BLaER1 treated with 17β-estradiol and CSF1 and Interleukin-3, amounts not matched to agents 10 nM and 100 nM (cell line): ENCODE measurements around the gene SLIT3.

ENCODE experiments used
- H3K27ac ChIP-seq, 11 experiments: shearing (Covaris generic); formaldehyde crosslinking; 2 replicates each; pipeline ENCODE4 v1.8.1; 2022
- H3K27me3 ChIP-seq, 11 experiments: shearing (Covaris generic); formaldehyde crosslinking; 2 replicates each; pipeline ENCODE4 v1.8.1; 2022
- H3K36me3 ChIP-seq, 11 experiments: shearing (Covaris generic); formaldehyde crosslinking; 2 replicates each; pipeline ENCODE4 v1.8.1; 2022
- H3K4me1 ChIP-seq, 10 experiments: shearing (Covaris generic); formaldehyde crosslinking; 2 replicates each; pipeline ENCODE4 v1.8.1; 2022
- H3K4me2 ChIP-seq, 11 experiments: shearing (Covaris generic); formaldehyde crosslinking; 2 replicates each; pipeline ENCODE4 v1.8.1; 2022
- H3K4me3 ChIP-seq, 10 experiments: shearing (Covaris generic); formaldehyde crosslinking; 2 replicates each; pipeline ENCODE4 v1.8.1; 2022
- H3K9ac ChIP-seq, 11 experiments: shearing (Covaris generic); formaldehyde crosslinking; 2 replicates each; pipeline ENCODE4 v1.8.1; 2022
- H3K9me3 ChIP-seq, 11 experiments: shearing (Covaris generic); formaldehyde crosslinking; replicated peaks in 1 of 11; 2 replicates each; pipeline ENCODE4 v1.8.1; 2022
- H4K20me1 ChIP-seq, 11 experiments: shearing (Covaris generic); formaldehyde crosslinking; 2 replicates each; pipeline ENCODE4 v1.8.1; 2022
- Cebpa-rat ChIP-seq, 11 experiments: shearing (Covaris generic); IDR thresholded peaks; 2 replicates each; pipeline ENCODE4 v1.8.1; 2022

Gene SLIT3

DNA sequence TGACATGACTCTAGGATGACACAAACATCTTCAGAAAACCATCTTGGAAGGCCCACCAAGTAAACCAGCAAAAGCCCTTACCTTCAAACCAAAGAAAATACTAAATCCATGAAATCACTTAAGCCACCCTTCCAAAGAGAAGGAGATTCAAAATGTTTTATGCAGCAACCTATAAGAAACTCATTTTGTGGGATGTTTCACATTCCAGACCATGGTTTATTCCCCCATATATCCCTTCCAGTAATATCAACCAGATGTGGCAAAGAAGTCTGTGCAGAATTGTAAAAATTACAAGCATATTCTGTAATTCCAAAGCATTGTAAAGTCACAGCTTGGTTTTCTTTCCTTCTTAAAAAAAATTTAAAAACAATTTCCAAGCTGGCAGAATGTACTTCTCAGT is 117.4 kb downstream of the SLIT3 start:
- no peak for TF ChIP-seq Cebpa-rat (IDR thresholded peaks at IDR 0.05)
- Histone ChIP-seq H3K27ac (no peak overlapping the region), H3K4me2 (no peak overlapping the region), H3K9ac (no peak overlapping the region), H3K9me3 (no peaks in the 10 kb centered on the region), H3K36me3 (no peaks in the 10 kb centered on the region), H3K4me3 (no peak overlapping the region), H3K27me3 (no peaks in the 10 kb centered on the region), H4K20me1 (no peaks in the 10 kb centered on the region), H3K4me1 (no peaks in the 10 kb centered on the region)

DNA sequence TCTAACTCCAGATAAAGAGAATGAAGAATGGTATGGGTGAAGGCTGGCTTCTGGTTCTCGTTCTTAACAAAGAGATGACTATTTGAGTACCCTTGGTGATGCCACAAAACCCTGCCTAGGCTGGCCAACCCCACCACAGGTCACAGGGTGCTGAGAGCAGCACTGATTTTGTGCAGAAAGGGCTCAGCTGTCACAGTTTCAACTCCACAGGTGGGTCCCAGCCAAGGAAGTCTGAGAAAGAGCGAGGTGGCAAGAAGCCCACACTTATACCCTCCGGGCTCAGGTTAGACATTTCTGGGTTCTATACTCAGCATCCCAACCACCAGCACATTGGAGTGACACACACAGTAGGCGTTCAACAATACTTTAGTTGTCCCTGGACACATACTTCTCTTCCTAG is 118.1 kb downstream of the SLIT3 start:
- Histone ChIP-seq H3K27ac (no peak overlapping the region), H3K4me2 (no peak overlapping the region), H3K27me3 (no peaks in the 10 kb centered on the region), H3K9me3 (no peaks in the 10 kb centered on the region), H4K20me1 (no peaks in the 10 kb centered on the region), H3K36me3 (no peaks in the 10 kb centered on the region), H3K4me1 (no peaks in the 10 kb centered on the region), H3K9ac (no peak overlapping the region), H3K4me3 (no peak overlapping the region)
- TF ChIP-seq Cebpa-rat (IDR thresholded peaks at IDR 0.05) = no peak

DNA sequence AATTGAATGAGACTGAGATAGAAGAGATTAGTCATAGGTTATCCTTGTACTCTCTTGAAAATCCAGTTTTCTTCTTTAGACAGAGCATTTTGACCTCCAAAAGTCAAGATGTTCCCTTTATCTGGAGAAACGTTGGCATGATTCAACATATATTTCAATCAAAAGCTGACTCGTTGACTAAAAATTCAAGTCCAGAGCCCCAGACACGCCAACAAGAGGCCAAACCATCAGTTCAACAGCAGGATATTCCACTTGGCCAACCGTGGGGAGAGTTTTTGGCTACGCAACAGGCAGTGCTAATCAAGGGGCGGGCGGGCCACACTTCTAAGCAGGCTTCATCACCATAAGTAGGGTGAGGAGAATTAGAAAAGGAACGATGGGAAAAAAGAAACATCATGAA is 119.1 kb downstream of the SLIT3 start:
- H3K27me3 ChIP-seq = no peaks in the 10 kb centered on the region
- no peak overlapping the region for H3K9ac ChIP-seq

DNA sequence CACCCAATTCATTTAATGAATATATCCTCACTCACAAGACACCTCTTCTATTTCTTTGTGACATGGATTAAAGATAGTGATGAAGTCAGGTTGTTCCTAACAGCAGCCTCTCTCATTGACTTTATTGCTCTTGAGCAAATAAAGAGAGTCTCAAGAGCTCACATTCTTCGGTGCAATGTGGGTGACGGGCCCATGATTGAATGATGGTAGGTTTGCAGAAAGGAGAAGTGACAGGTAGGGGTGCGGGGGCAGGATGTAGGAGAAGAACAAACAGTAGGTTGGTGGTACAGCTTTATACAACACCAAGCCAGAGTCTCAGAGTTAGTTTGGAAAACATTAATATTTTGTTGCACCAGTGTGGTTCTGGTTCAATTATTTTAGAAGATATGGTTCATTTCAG is 122.2 kb downstream of the SLIT3 start:
- Histone ChIP-seq H3K4me1 (no peaks in the 10 kb centered on the region), H3K9ac (no peak overlapping the region)
- no peak for TF ChIP-seq Cebpa-rat (IDR thresholded peaks at IDR 0.05)

More for the DNA sequence above, 119.1 kb downstream of the SLIT3 start:
- Histone ChIP-seq H3K36me3 (no peaks in the 10 kb centered on the region), H3K27ac (no peak overlapping the region), H4K20me1 (no peaks in the 10 kb centered on the region), H3K4me3 (no peak overlapping the region), H3K4me2 (no peak overlapping the region), H3K4me1 (no peaks in the 10 kb centered on the region), H3K9me3 (no peaks in the 10 kb centered on the region)
- TF ChIP-seq Cebpa-rat (IDR thresholded peaks at IDR 0.05) = no peak

DNA sequence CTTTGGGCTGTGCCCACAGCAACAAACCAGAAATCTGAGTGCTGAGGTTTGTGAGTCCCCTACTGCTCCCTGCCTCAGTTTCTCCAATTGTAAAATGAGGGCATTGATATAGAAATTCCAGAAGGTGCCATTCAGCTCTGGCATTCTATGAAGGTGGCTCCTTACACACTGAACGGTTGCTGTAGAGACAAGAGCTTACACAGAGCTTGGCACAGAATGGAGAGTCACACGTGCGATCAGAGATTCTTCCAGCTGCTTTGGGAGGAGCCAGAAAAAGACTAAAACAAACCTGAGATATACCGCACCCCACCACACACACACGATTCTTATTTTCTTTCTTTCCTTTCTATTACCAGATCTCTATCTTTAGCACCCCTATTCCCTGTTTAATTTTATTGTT is 122.7 kb downstream of the SLIT3 start:
- Histone ChIP-seq H3K4me2 (no peak overlapping the region), H3K4me3 (no peak overlapping the region), H3K9ac (no peak overlapping the region), H3K27ac (no peak overlapping the region), H3K36me3 (no peaks in the 10 kb centered on the region), H4K20me1 (no peaks in the 10 kb centered on the region), H3K27me3 (no peaks in the 10 kb centered on the region), H3K4me1 (no peaks in the 10 kb centered on the region), H3K9me3 (no peaks in the 10 kb centered on the region)
- TF ChIP-seq Cebpa-rat (IDR thresholded peaks at IDR 0.05) = no peak

More for the DNA sequence above, 122.2 kb downstream of the SLIT3 start:
- H3K27me3 ChIP-seq = no peaks in the 10 kb centered on the region
- H3K9me3 ChIP-seq = no peaks in the 10 kb centered on the region
- no peak overlapping the region for H3K4me3 ChIP-seq
- H3K4me2 ChIP-seq = no peak overlapping the region
- H4K20me1 ChIP-seq = no peaks in the 10 kb centered on the region
- no peaks in the 10 kb centered on the region for H3K36me3 ChIP-seq
- H3K27ac ChIP-seq = no peak overlapping the region

DNA sequence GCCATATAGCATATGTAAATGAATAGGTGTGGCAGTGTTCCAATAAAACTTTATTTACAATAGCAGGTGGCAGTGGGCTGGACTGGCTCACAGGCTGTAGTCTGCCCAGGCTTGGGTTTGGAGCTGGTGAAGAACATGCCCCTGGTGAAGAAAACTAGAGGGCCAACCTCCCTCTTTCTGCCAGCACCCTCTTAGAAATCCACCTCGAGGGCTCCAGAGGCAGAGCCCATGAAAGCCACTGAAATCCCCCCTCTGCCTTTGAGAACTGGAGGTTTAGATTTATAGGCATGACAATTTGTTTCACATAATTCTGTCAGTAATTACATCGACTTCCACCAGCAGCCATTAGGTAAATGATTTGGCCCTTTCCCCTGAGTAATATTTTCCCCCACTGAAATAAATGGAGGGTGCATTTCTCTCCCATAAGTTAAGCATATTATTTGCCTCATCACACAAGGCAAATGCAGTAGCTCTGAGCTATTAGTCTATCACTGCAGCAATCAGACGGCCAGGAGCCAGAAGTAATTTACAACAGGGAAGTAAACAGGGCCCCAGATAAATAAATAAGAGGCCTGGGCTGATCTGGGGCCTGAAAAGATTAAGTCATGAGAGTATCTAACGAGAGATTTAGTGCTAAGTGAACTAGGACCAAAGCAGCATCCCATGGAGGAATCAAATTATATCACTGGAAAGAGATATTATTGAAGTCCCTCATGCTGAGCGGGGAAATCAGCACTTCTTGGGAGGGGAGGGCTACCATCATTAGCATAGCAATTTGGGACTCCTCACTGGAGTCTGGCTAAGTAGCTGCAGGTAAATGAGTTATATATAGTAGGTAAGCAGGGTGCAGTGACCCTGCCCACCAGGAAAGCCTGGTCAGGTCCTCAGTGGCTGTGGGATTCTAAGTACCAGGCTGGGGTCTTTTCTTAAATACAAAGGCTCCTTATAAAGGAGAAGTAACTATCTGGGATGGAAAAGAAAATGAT is 123.9 kb downstream of the SLIT3 start:
- Histone ChIP-seq H3K9me3 (0 out of 22 replicates have a peak, but pooled peaks cover 0 to 1% (median 0%) of the 10 kb centered on the region in 11 experiments), H3K4me3 (no peak overlapping the region), H3K27ac (no peak overlapping the region), H3K4me1 (no peaks in the 10 kb centered on the region), H3K9ac (no peak overlapping the region), H4K20me1 (no peaks in the 10 kb centered on the region), H3K27me3 (no peaks in the 10 kb centered on the region), H3K4me2 (no peak overlapping the region), H3K36me3 (no peaks in the 10 kb centered on the region)
- no peak for TF ChIP-seq Cebpa-rat (IDR thresholded peaks at IDR 0.05)

DNA sequence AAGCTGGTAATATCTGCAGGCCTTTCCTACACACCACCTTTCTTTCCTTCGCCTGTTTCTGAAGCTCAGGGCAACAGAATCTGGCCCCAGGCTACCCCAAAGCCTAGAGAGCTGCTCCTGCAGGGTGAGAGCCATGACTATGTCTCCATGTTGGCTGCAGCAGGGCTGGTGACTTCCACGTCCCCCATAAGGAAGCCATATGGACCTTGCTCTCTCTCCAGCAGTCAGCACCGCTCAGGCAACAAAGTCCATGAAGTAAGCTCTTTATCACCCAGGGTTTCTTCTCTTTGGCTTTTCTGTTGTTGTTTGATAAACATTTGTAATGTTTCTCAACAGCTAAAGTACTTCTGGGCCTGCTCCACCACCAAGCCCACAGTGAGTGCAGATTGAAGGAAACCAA is 125.2 kb downstream of the SLIT3 start:
- Histone ChIP-seq H3K27me3 (no peaks in the 10 kb centered on the region), H3K4me3 (no peak overlapping the region), H3K9ac (no peak overlapping the region), H3K4me1 (no peaks in the 10 kb centered on the region), H3K36me3 (no peaks in the 10 kb centered on the region), H3K9me3 (peaks cover 0 to 8% (median 0%) of the 10 kb centered on the region in 11 experiments; a peak in 1 of 22 replicates), H4K20me1 (no peaks in the 10 kb centered on the region), H3K4me2 (no peak overlapping the region), H3K27ac (no peak overlapping the region)
- TF ChIP-seq Cebpa-rat (IDR thresholded peaks at IDR 0.05) = no peak

DNA sequence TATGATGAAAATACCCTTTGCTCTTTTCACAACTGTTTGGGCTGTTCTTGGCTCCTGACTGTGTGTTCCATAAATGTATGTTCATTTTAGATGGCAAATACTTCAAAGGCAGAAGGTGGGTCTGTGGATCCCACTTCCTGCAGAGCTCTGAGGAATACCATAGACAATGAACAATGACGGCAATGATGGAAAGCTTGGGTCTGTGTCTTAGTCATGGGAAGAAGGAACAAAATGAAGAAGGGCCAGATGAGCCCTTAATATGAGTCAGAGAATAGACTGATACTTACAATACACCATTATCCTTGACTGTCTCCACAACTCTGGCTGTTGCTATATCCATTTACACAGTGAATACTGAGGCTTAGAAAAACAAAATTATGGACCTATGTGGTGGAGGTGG is 126.0 kb downstream of the SLIT3 start:
- peaks cover 0 to 8% (median 0%) of the 10 kb centered on the region in 11 experiments; a peak in 1 of 22 replicates for H3K9me3 ChIP-seq
- H3K4me3 ChIP-seq = no peak overlapping the region
- no peak for TF ChIP-seq Cebpa-rat (IDR thresholded peaks at IDR 0.05)
- no peaks in the 10 kb centered on the region for H4K20me1 ChIP-seq
- no peak overlapping the region for H3K4me2 ChIP-seq
- no peaks in the 10 kb centered on the region for H3K36me3 ChIP-seq
- H3K4me1 ChIP-seq = no peaks in the 10 kb centered on the region
- H3K27me3 ChIP-seq = no peaks in the 10 kb centered on the region
- H3K27ac ChIP-seq = no peak overlapping the region
- no peak overlapping the region for H3K9ac ChIP-seq

DNA sequence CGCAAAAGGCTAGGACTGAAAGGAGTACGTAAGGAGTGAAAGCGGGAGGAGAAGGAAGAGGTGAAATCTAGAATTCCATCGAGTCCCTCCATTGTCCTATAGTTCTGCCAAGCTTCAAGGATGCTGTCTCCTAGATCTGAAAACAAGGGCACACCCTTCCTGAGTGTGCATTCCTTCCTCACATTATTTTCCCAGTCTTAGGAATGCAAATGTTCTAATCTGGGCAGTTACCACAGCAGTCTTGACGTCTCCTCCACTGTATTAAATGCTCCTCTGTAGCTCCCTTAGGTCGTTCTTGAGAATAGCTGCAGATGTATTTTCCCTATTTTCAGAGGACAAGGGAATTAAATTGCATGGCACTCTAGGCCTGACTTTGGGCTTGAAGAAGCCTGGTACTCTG is 127.6 kb downstream of the SLIT3 start:
- TF ChIP-seq Cebpa-rat (IDR thresholded peaks at IDR 0.05) = no peak
- no peak overlapping the region for H3K4me3 ChIP-seq
- H3K36me3 ChIP-seq = no peaks in the 10 kb centered on the region
- H3K4me2 ChIP-seq = no peak overlapping the region
- peaks cover 0 to 8% (median 0%) of the 10 kb centered on the region in 11 experiments; a peak in 1 of 22 replicates for H3K9me3 ChIP-seq
- H3K4me1 ChIP-seq = no peaks in the 10 kb centered on the region
- no peaks in the 10 kb centered on the region for H4K20me1 ChIP-seq
- H3K9ac ChIP-seq = no peak overlapping the region
- no peak overlapping the region for H3K27ac ChIP-seq
- no peaks in the 10 kb centered on the region for H3K27me3 ChIP-seq

DNA sequence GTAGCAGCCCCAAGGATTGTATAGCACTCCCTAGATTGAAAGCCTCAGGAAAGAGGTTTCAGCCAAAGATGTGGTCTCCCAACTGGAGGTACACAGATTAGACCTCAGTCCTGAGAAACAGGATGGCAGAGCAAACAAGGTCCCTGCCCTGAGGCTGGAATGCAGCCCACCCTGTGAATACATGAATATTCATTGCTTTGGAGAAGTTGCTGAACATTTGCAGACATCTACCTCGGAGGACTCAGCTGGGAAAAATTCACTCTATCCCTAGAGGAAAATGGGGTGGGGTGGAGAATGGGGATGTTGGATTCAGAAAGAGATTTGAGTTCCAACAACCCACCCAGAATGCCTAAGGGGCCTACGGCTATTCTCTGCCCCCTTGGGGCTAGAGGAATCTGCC is 129.4 kb downstream of the SLIT3 start:
- TF ChIP-seq Cebpa-rat (IDR thresholded peaks at IDR 0.05) = no peak
- H3K4me3 ChIP-seq = no peak overlapping the region

More for the DNA sequence above, 129.4 kb downstream of the SLIT3 start:
- no peak overlapping the region for H3K9ac ChIP-seq
- no peaks in the 10 kb centered on the region for H3K36me3 ChIP-seq
- no peak overlapping the region for H3K4me2 ChIP-seq
- H4K20me1 ChIP-seq = no peaks in the 10 kb centered on the region
- no peak overlapping the region for H3K27ac ChIP-seq
- peaks cover 0 to 8% (median 0%) of the 10 kb centered on the region in 11 experiments; a peak in 1 of 22 replicates for H3K9me3 ChIP-seq
- no peaks in the 10 kb centered on the region for H3K27me3 ChIP-seq
- H3K4me1 ChIP-seq = no peaks in the 10 kb centered on the region
